ENCODE results near the gene CHID1. TPM values are rescaled to one million over a fixed set of nuclear protein-coding genes. Genes with fewer than 3 reads are reported as not detected.

CHID1 gene
- total RNA-seq (10 to 100 TPM; 23.4 to 28.8 TPM), total RNA-seq (15.8 to 21.9 reads per million in 2 donors)

DNA sequence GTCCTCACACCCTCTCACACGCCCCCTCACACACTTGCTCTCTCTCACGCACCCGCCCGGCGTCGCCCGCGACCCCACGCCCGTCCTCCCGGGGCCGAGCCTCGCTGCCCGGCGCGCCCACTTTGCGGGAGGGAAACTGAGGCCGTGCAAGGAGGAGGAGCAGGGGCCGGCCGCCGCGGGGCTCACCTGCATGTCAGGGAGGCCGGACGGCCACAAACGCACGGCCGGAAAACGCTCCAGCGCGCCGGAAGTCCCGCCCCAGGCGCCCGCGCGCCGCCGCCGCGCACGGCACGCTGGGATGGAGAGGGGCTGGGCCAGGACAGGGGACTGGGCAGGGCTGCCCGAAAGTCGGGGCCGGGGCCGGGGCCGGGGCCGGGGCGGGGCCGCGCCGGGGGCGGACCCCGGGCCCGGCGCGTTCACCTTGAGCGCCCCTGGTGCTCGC is at the start of gene CHID1:
CHID1 (minus strand) TSS at position 222 of the 442 bp plus-strand sequence. CDS start 5,994 bp downstream, outside the sequence.
- H3K9me3 ChIP-seq (ENCODE audit: control insufficient read depth, low read length, poor library complexity, severe bottlenecking), result no peaks in the 10 kb centered on the region
- Mint-ChIP-seq H3K27ac (peak within 1 kb of the TSS; percentile 79), H3K27me3 (no peaks in the 10 kb centered on the region), H3K4me1 (peaks cover 15% of the 10 kb centered on the region), H3K36me3 (ENCODE audit: low read depth) (peaks cover 2% of the 10 kb centered on the region), H3K4me3 (peak within 1 kb of the TSS; percentile 95)
- peak; percentile 98 for ATAC-seq
- peak; percentile 74 to 78 (median 77) for DNase-seq

- DNase-seq, result no peak
- no peak overlapping the region for H3K4me3 Mint-ChIP-seq
- H3K27me3 Mint-ChIP-seq, result no peaks in the 10 kb centered on the region
- no peak for ATAC-seq
- H3K9me3 ChIP-seq (ENCODE audit: control insufficient read depth, low read length, poor library complexity, severe bottlenecking), result no peaks in the 10 kb centered on the region
- peaks cover 15% of the 10 kb centered on the region for H3K4me1 Mint-ChIP-seq
- peaks cover 4% of the 10 kb centered on the region for H3K36me3 Mint-ChIP-seq (ENCODE audit: low read depth)
- no peak overlapping the region for H3K27ac Mint-ChIP-seq
Measured at GRCh38 chr11:959608-960007, 49.0 kb upstream of the CHID1 start.

DNA sequence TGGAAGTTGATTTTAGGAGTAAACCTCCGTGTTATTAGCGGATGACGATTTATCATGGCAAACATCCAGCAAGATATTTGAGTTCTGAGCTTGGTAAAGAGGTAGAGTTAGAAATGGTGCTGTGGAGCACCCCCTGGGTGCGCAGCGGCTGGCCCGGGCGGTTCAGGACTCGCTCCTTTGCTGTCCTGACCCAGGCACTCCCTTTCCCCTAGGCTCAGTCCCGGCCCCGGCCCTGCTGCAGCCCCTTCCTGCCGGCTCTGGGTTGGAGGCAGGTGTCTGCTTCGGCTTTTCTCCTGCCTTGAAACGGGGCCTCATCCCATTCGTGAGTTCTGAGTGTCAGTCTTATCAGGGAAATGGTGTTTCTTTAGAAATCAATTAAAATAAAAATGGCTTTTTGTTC is 48.4 kb upstream of the CHID1 start:
- DNase-seq (no peak), ATAC-seq (no peak)
- no peaks in the 10 kb centered on the region for H3K27me3 Mint-ChIP-seq
- peaks cover 19% of the 10 kb centered on the region for H3K4me1 Mint-ChIP-seq
- peaks cover 8% of the 10 kb centered on the region for H3K36me3 Mint-ChIP-seq (ENCODE audit: low read depth)
- H3K4me3 Mint-ChIP-seq, result no peak overlapping the region
- no peak overlapping the region for H3K27ac Mint-ChIP-seq
- H3K9me3 ChIP-seq (ENCODE audit: control insufficient read depth, low read length, poor library complexity, severe bottlenecking), result no peaks in the 10 kb centered on the region

- H3K4me1 Mint-ChIP-seq, result peaks cover 23% of the 10 kb centered on the region
- no peaks in the 10 kb centered on the region for H3K9me3 ChIP-seq (ENCODE audit: control insufficient read depth, low read length, poor library complexity, severe bottlenecking)
- H3K27ac Mint-ChIP-seq, result no peak overlapping the region
- no peak for ATAC-seq
- H3K27me3 Mint-ChIP-seq, result no peaks in the 10 kb centered on the region
- peaks cover 8% of the 10 kb centered on the region for H3K36me3 Mint-ChIP-seq (ENCODE audit: low read depth)
- no peak for DNase-seq
- H3K4me3 Mint-ChIP-seq, result no peak overlapping the region
Measured at GRCh38 chr11:958101-958500, 47.5 kb upstream of the CHID1 start.

DNA sequence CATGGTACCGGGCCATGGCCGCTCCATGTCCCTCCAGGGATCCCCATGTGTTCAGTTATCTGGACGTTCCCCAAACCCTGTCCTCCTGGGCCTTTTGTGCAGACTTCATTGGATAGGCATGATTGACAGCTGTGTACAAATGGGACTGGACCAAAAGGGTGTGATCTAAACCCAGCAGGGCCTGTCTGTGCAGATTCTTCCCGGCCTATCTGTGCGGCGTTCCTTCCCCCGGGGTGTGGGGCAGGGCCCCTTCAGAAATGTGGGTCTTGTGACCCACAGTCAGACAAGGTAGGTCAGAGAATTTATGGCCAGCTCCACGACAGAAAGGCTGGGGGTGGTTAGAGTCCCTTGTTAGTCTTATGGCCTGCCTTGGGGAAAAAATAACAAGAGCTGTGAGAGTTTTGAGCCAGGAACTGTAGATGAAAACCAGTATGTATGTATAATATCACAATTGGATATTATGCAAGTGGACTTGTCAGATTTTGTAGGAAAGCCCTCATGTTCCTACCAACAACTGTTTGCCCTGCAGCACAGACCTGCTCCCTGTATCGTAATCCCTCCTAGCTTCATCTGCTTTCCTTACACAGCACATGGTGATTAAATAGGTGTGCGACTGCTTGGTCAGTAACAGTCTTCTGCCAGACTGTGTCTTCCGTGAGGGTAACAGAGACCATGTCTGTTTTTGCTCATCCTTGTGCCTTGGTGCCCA is 46.8 kb upstream of the CHID1 start:
- peaks cover 27% of the 10 kb centered on the region for H3K4me1 Mint-ChIP-seq
- H3K9me3 ChIP-seq (ENCODE audit: control insufficient read depth, low read length, poor library complexity, severe bottlenecking), result no peaks in the 10 kb centered on the region
- no peak overlapping the region for H3K4me3 Mint-ChIP-seq
- H3K27me3 Mint-ChIP-seq, result no peaks in the 10 kb centered on the region
- ATAC-seq (no peak), DNase-seq (no peak)
- no peak overlapping the region for H3K27ac Mint-ChIP-seq
- H3K36me3 Mint-ChIP-seq (ENCODE audit: low read depth), result peaks cover 8% of the 10 kb centered on the region

- H3K4me3 Mint-ChIP-seq, result no peak overlapping the region
- peaks cover 4% of the 10 kb centered on the region for H3K36me3 Mint-ChIP-seq (ENCODE audit: low read depth)
- no peak for ATAC-seq
- H3K9me3 ChIP-seq (ENCODE audit: control insufficient read depth, low read length, poor library complexity, severe bottlenecking), result no peaks in the 10 kb centered on the region
- H3K27me3 Mint-ChIP-seq, result no peaks in the 10 kb centered on the region
- peaks cover 28% of the 10 kb centered on the region for H3K4me1 Mint-ChIP-seq
- no peak for DNase-seq
- peak overlapping the region; percentile 82 for H3K27ac Mint-ChIP-seq
Measured at GRCh38 chr11:955154-956063, 44.8 kb upstream of the CHID1 start.

- Mint-ChIP-seq H3K27me3 (no peaks in the 10 kb centered on the region), H3K4me1 (peaks cover 28% of the 10 kb centered on the region), H3K4me3 (no peak overlapping the region), H3K27ac (peak overlapping the region; percentile 82), H3K36me3 (ENCODE audit: low read depth) (peaks cover 4% of the 10 kb centered on the region)
- DNase-seq (no peak), ATAC-seq (no peak)
- H3K9me3 ChIP-seq (ENCODE audit: control insufficient read depth, low read length, poor library complexity, severe bottlenecking), result no peaks in the 10 kb centered on the region
Measured at GRCh38 chr11:954392-955153, 44.0 kb upstream of the CHID1 start.

- Mint-ChIP-seq H3K27ac (peak overlapping the region; percentile 82), H3K4me3 (no peak overlapping the region), H3K36me3 (ENCODE audit: low read depth) (peaks cover 4% of the 10 kb centered on the region), H3K27me3 (no peaks in the 10 kb centered on the region), H3K4me1 (peaks cover 26% of the 10 kb centered on the region)
- H3K9me3 ChIP-seq (ENCODE audit: control insufficient read depth, low read length, poor library complexity, severe bottlenecking), result no peaks in the 10 kb centered on the region
- ATAC-seq (no peak), DNase-seq (no peak)
Measured at GRCh38 chr11:953512-953911, 42.9 kb upstream of the CHID1 start.

DNA sequence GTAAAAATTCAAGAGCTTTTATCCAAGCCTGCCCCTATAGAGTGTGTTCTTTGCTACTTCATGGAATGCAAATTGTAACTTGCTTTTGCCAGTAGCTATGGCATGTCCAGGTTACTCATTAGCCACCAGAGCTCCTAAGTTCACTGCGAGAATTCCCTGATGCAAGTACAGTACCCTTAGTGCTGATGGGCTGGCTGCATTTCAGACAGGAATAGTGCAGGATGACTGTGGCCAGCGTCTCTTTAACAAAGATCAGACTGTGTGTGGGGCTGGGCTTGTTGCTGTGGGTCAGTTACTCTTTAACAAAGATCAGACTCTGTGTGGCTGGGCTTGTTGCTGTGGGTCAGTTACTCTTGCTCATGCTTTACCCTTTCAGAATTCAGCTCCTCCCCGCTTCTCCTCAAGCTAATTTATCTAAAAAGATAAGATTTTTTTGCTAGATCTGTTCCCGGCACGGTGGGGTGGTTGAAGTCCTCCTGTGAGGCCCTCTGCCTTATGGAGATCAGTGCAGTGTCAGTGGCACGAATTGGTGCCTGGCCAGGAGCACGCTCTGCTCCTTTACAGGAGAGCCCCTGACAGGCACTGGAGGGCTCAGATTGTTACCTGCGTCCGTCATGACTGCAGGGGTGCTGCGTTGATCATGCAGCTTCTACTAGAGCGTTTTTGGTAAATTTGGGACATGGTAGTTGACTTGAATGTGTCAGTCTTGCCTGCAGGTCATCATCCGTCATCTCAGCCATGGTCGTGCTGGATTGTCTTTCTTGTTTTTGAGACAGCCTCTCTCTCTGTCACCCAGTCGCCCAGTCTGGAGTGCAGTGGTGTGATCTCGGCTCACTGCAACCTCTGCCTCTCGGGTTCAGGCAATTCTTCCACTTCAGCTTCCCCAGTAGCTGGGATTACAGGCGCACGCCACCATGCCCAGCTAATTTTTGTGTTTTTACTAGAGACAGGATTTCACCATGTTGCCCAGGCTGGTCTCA is 42.1 kb upstream of the CHID1 start:
- Mint-ChIP-seq H3K36me3 (ENCODE audit: low read depth) (peaks cover 7% of the 10 kb centered on the region), H3K4me1 (peaks cover 26% of the 10 kb centered on the region), H3K27ac (no peak overlapping the region), H3K4me3 (no peak overlapping the region), H3K27me3 (no peaks in the 10 kb centered on the region)
- ATAC-seq, result no peak
- no peaks in the 10 kb centered on the region for H3K9me3 ChIP-seq (ENCODE audit: control insufficient read depth, low read length, poor library complexity, severe bottlenecking)
- no peak for DNase-seq

- DNase-seq (no peak), ATAC-seq (no peak)
- no peak overlapping the region for H3K4me3 Mint-ChIP-seq
- peaks cover 26% of the 10 kb centered on the region for H3K4me1 Mint-ChIP-seq
- H3K27me3 Mint-ChIP-seq, result no peaks in the 10 kb centered on the region
- H3K27ac Mint-ChIP-seq, result no peak overlapping the region
- peaks cover 7% of the 10 kb centered on the region for H3K36me3 Mint-ChIP-seq (ENCODE audit: low read depth)
- H3K9me3 ChIP-seq (ENCODE audit: control insufficient read depth, low read length, poor library complexity, severe bottlenecking), result no peaks in the 10 kb centered on the region
Measured at GRCh38 chr11:951507-951906, 40.9 kb upstream of the CHID1 start.

DNA sequence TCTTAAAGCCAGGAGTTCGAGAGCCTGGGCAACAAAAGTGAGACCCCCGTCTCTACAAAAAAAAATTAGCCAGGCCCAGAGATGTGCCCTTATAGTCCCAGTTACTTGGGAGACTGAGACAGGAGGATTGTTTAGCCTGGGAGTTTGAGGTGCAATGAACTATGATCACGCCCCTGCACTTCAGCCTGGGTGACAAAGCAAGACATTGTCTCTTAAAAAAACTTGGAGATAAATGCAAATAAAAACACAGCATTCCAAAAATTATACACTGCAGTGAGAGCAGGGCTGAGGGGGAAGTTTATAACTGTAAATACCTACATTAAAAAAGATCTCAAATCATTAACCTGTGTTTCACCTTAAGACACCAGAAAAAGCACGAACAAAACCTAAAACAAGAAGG is 37.1 kb upstream of the CHID1 start:
- no peak for DNase-seq
- ATAC-seq, result no peak
- Mint-ChIP-seq H3K27me3 (no peaks in the 10 kb centered on the region), H3K4me3 (no peak overlapping the region), H3K4me1 (peaks cover 24% of the 10 kb centered on the region), H3K36me3 (ENCODE audit: low read depth) (peaks cover 18% of the 10 kb centered on the region), H3K27ac (no peak overlapping the region)
- no peaks in the 10 kb centered on the region for H3K9me3 ChIP-seq (ENCODE audit: control insufficient read depth, low read length, poor library complexity, severe bottlenecking)

DNA sequence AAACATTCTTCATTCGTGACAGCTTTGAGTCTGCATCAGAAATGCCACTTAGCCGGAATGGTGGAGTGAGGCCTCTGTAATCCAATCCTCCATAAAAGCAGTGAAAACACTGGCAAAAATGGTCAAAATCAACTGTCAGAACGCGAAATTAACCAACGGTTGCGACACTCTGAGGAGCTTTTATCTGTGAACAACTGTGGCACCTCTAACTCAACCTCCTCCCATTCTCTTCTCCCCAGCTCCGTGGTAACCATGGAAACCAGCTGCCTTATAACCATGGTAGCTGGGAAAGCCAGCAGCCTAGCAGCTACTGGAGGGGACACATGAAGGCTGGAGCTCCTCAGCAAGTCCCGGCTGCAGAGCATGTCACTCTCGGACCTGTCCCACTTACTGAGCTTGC is 35.4 kb upstream of the CHID1 start:
- Mint-ChIP-seq H3K27ac (no peak overlapping the region), H3K4me3 (no peak overlapping the region), H3K36me3 (ENCODE audit: low read depth) (peaks cover 18% of the 10 kb centered on the region), H3K4me1 (peaks cover 28% of the 10 kb centered on the region), H3K27me3 (no peaks in the 10 kb centered on the region)
- DNase-seq (no peak), ATAC-seq (no peak)
- no peaks in the 10 kb centered on the region for H3K9me3 ChIP-seq (ENCODE audit: control insufficient read depth, low read length, poor library complexity, severe bottlenecking)
